Esophagus squamous epithelium (tissue), 4 donors: ENCODE results near the gene CTIF.

Experiments used
- POLR2A ChIP-seq, 4 donors: fragments of 450-650 bp; IDR thresholded peaks; one replicate each; pipeline ENCODE4 v1.6.1; 2017; ENCODE audit warnings: antibody characterized with exemption in 4 of 4, mild to moderate bottlenecking in 4 of 4, moderate library complexity in 3 of 4
- TF ChIP-seq, protein P1 (sequence below), 6 experiments: fragments of 450-650 bp in 4 of 6; fragments of 200-600 bp in 2 of 6; sonication (generic) in 2 of 6; IDR thresholded peaks; one replicate each; pipeline ENCODE4 v1.5.1; 2016 to 2019; ENCODE audit warnings: antibody characterized with exemption in 6 of 6, mild to moderate bottlenecking in 4 of 6, moderate library complexity in 4 of 6

DNA sequence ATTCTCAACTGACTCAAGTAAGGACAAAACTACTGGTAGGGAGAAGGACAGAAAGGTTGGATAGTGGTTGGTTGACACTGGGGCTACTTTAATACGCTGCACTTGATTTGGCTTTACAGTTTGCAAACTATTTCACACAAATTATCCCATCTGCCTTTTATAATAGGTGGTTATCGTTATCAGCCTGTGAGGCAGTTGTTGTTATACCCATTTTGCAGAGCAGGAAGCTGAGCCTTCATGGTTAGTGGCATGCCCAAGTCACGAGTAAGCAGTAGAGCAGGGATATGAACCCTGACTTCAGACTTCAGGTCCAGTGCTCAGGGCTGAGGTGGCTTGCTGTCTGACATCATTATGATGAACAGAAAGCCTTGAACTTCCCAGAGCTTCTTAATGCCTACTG, 5.3 kb downstream of the CTIF start:
- TF ChIP-seq, protein P1, sequence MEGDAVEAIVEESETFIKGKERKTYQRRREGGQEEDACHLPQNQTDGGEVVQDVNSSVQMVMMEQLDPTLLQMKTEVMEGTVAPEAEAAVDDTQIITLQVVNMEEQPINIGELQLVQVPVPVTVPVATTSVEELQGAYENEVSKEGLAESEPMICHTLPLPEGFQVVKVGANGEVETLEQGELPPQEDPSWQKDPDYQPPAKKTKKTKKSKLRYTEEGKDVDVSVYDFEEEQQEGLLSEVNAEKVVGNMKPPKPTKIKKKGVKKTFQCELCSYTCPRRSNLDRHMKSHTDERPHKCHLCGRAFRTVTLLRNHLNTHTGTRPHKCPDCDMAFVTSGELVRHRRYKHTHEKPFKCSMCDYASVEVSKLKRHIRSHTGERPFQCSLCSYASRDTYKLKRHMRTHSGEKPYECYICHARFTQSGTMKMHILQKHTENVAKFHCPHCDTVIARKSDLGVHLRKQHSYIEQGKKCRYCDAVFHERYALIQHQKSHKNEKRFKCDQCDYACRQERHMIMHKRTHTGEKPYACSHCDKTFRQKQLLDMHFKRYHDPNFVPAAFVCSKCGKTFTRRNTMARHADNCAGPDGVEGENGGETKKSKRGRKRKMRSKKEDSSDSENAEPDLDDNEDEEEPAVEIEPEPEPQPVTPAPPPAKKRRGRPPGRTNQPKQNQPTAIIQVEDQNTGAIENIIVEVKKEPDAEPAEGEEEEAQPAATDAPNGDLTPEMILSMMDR (IDR thresholded peaks at IDR 0.05): no peak
- no peak for TF ChIP-seq POLR2A (IDR thresholded peaks at IDR 0.05)
